NCI-H2081 treated with DMSO at 0.1 percent for 48 hours (cell line): ENCODE results near the gene GRIP2.

ENCODE experiments used
- DNase-seq: peaks from one replicate; lab custom pipeline; 2025; lab: John Stamatoyannopoulos, UW

The GRIP2 gene

GRCh38 chr3:14561051-14561960, 21.2 kb upstream of the GRIP2 start:
- DNase-seq = no peak

GRCh38 chr3:14560110-14560509, 20.0 kb upstream of the GRIP2 start:
- DNase-seq = no peak

- DNase-seq = no peak
Measured at GRCh38 chr3:14558029-14558428, 17.9 kb upstream of the GRIP2 start.

GRCh38 chr3:14555835-14556234, 15.7 kb upstream of the GRIP2 start:
- DNase-seq = no peak

DNA sequence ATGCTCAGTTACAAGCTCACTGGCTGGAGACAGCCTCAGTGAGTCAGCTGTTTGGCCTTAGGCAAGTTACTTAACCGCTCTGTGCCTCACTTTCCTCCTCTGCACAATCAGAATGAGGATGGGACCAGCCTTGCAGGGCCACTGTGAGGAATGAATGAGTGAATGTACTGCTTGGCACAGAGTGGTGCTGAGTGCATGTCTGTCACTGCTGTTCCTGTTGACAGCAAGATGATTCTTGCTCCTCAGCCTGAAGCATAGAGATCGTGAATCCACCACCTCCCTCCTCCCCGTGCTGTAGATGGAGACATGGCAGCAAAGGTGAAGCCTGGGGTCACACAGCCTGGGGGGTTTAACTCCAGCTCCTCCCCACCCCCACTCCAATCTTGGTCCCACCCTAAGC, 14.6 kb upstream of the GRIP2 start:
- no peak for DNase-seq

GRCh38 chr3:14553871-14554270, 13.7 kb upstream of the GRIP2 start:
- no peak for DNase-seq

DNA sequence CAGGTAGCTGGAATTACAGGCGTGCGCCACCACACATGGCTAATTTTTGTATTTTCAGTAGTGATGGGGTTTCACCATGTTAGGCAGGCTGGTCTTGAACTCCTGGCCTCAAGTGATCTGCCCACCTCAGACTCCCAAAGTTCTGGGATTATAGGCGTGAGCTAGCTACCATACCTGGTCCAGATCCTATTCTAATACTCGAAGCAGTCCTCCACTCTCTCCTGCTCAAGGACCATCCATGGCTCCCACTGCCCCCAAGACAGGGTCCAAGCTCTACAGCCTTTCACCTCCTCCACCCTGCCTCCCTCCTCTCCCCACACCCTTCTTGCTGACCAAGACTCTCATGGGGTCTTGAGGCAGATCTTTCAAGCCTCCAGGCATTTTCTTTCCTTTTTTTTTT, 12.6 kb upstream of the GRIP2 start:
- no peak for DNase-seq

GRCh38 chr3:14552041-14552648, 12.0 kb upstream of the GRIP2 start:
- no peak for DNase-seq

DNA sequence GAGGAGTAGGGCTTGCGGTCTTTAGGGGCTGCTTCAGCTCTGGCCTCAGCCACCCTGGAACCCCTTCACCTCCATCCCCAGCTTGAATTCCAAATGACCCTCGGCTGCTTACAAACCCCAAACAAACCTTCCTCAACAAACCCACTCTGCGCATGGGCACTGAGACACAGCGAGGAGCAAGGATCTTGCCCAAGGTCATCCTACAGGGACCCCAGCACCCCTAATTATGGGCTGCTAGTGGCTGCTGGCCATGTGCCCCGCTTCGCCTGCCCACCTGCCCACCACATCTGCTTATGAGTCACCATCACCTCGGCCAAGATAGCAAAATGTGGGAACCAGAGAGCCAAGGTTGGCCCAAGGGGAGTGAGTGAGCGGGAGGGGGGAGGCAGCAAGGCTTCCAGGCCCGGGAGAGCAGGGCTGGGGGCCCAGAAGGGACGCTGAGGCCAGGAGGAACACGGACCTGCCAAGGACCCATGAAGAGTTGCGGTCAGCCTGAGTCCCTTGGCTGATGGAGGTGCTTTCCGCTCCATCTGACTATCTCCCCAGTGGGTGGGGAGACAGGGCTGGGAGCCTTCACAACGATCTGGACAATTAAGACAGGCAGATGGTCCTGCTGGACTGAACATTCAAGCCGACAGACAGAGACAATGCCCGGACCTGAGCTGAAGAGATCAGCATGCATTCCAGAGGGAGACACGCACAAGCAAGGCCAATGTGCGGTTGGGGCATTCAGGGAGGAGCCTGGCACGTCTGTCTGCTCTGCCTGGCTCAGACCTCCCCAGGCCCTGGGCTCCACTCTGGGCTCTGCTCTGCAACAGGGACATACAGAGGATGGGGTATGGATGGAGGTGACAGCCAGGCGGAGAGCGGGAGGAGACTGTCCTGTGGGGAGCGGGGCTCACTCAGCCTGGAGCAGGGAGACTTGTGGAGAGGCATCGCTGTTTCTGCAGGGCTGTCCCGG, 10.8 kb upstream of the GRIP2 start:
- no peak for DNase-seq

DNA sequence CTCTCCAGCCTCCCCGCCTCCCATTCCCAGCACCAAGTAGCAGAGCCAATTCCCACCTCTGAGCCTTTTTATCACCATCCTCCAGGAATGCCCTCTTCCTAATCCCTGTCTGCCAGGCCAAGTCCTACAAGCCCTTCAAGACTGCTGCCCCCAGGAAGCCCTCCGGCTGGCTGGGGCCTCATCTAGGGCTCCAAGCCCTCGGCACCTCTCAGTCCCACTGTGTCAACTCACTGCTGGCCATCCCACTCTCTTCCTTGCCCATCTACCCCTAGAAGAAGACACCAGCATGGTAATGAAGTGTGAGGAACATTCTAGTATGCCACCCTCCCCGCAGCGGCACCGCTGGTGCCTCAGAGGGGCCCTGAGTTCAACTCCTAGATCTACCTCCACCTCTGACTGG, 10.0 kb upstream of the GRIP2 start:
- no peak for DNase-seq

DNA sequence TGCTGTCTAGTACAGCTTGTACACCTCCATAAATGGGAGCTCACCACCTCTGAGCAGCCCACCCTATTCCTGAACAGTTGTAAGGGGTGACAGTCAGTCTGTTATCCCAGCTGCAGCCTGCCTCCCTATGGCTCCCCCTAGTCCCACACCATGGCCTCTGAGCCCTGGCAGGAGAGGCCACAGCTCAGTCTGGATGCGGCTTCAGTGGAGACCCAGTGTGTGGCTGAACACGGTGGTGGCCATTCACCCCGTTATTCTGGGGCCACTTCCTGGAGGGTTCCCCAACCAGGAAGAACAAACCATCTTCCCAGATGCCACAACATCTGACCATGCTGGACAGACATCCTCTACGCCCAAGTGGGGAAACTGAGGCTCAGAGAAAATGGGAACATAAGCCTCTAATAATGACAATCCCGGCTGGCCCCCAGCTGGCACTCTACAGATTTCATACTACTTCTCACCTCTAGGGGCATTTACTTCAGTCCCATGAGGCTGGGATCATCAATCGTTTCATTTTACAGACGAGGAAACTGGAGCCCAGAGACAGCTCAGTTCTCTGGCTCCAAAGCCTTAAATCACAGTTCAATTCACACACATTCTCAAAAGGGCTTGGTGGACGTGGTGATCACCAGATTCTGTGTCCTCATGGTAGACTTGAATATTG, 9.2 kb upstream of the GRIP2 start:
- no peak for DNase-seq

- no peak for DNase-seq
Measured at GRCh38 chr3:14548321-14548729, 8.2 kb upstream of the GRIP2 start.

- no peak for DNase-seq
Measured at GRCh38 chr3:14547693-14548092, 7.6 kb upstream of the GRIP2 start.

DNA sequence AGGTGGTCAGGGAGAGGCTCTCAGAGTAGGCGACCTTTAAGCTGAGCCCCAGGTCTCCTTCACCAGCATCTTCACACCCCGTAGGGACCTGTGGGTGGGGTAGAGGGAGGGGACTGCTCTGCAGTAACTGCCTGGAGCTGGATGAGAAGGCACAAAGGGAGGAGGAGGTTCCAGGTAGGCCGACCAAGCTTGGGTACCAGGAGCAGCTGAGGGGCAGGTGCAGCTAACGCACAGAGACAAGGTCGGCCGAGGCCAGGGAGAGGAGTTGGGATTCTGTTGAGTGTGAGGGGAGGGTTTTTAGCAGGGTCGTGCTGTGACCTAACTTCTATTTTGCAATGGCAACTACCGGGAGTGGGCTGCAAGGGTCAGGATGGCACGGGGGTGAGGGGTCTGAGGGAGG, 5.9 kb upstream of the GRIP2 start:
- no peak for DNase-seq

GRCh38 chr3:14545251-14545635, 5.1 kb upstream of the GRIP2 start:
- DNase-seq = no peak

DNA sequence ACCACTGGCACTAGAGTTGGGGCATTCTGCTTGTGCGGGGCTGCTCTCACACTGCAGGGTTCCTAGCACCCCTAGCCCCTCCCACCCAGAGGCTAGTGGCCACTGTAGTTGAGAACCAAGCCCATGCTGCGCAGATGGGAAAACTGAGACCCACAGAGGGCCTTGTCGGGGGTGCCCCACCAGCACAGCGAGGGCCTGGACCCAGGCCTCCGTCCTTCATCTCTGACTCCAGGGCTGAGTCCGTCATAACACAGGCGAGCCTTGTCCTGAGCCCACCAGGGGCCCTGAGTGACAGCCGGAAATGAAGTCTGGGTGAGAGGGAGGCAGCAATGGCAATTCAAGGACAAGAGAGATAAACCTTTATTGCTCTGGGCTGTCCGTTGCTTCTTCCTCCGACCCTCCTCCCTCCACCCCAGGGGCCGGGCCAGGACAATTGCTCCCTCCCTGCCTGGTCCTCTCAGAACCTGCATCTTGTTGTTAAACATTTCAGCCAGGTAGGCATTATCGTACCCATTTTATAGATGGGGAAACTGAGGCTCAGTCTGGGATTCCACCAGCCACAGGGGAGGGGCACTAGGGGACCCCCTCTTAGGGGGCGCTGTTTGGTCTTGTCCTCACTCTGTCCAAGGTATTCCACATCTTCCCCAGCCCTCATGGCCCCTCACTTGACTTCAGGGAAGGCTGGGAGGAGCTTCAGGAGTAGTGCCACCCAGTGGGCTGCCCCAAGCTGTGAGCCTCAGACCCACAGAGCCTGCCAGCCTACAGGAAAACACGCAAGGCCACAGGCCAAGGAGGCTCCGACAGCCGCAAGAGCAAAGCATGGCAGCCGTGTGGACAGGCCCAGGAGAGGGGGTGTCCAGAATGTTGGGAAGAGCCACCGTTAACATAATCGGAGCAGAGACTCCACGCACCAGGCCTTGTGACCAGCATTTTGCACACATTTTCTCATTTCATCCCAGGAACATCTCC, 4.4 kb upstream of the GRIP2 start:
- DNase-seq = no peak

DNA sequence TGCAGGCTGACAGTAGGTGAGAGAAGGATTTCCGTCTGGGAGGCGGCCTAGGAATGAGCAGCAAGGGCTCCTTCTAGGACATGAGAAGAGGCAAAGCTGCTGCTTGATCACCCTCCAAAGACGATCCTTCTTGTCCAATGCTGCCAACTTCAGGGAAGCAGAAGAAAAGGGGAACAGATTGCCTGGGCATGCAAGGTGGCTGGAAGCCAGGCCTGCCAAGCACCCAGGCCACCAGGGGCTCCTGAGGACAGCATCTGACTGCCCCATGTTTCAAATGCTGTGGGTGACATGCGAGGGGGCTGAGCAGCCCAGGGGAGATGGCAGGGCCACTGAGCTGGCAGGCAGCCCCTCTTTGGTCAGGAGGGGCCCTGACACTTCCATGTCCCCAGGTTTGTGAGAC, 3.3 kb upstream of the GRIP2 start:
- DNase-seq = no peak

GRCh38 chr3:14542656-14543055, 2.5 kb upstream of the GRIP2 start:
- DNase-seq = no peak

GRCh38 chr3:14541646-14542045, 1.5 kb upstream of the GRIP2 start:
- no peak for DNase-seq

DNA sequence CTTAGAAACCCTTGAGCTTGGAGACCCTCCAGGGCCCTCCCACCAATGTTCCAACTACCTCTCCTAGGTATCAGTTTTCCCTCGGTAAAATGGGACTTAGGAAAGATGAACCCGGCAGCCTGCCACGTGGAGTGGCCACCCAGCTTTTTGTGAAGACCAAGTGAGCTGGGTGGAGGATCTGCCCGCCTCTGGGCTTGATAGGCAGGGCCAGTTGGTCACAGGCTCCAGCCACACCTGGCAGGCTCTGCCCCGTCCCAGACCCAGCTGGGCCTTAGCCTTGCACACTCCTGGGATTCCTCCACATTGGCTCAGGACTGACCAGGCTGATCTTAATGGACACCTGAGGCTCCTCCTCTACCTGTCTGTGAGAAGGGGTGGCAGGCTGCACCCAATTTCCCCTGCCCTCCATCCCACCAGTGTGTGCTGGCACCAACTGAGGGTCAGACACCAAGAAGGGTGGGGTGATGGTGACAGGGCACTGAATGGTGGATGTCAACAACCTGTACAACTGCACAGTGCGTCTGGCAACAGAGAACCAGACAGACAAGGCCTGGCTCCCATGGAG, 761 bp upstream of the GRIP2 start:
- DNase-seq = no peak

DNA sequence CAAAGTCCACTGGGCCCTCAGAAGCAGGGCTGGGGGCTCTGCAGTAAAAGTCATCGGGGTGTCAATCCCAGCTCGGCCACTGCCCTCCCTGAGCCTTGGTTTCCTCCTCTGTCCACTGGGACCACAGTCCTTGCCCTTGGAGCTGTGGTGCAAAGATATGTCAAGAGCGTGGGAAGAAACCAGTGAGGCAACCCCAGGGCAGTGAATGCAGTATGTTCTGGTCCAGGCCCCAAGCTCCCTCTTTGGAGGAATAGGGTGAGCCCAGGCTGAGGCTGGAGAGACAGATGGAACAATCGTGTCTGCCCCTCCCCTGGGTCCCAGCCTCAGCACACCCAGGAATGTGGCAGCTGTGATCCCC, 779 bp downstream of the GRIP2 start:
- no peak for DNase-seq
